Activated T-cell treated with anti-CD3 and anti-CD28 coated beads, Interleukin-2, amount 50 U/mL, for 4 hours (primary cell): ENCODE measurements around the gene HS3ST2. TPM values are rescaled to one million over a fixed set of nuclear protein-coding genes. Genes with fewer than 3 reads are reported as not detected.
"Not testable (repeated sequence)": the region's sequence is repeated elsewhere in the genome, so short reads cannot be mapped to it uniquely, and the experiment has no call there.

Experiments used
- ATAC-seq, 2 donors: fragments of 200-7000 bp; cut with Tn5 transposase; one replicate each; pipeline ENCODE4 v1.10.0; 2021
- DNase-seq: peaks from one replicate; pipeline ENCODE4 v3.0.0-alpha.2; 2020
- H3K27me3 Mint-ChIP-seq: one replicate; pipeline ENCODE4 v1.8.0; 2021; ENCODE audit warnings: low read depth, mixed read lengths
- H3K36me3 Mint-ChIP-seq: one replicate; pipeline ENCODE4 v1.8.0; 2022; ENCODE audit warnings: mixed read lengths; ENCODE audit not compliant: insufficient read depth
- H3K4me1 Mint-ChIP-seq: one replicate; pipeline ENCODE4 v1.8.0; 2021; ENCODE audit warnings: low read depth, mixed read lengths
- H3K4me3 Mint-ChIP-seq: one replicate; pipeline ENCODE4 v1.8.0; 2021; ENCODE audit warnings: mild to moderate bottlenecking, moderate library complexity, mixed read lengths
- H3K9me3 Mint-ChIP-seq: one replicate; pipeline ENCODE4 v1.8.0; 2021; ENCODE audit warnings: mixed read lengths
- total RNA-seq, 3 donors: library from RNA; stranded (reverse); gene quantifications; one replicate each; pipeline ENCODE4 v1.2.1, GENCODE V29; 2021

Gene HS3ST2
- total RNA-seq, 3 donors from 2014 or later: not detected

DNA sequence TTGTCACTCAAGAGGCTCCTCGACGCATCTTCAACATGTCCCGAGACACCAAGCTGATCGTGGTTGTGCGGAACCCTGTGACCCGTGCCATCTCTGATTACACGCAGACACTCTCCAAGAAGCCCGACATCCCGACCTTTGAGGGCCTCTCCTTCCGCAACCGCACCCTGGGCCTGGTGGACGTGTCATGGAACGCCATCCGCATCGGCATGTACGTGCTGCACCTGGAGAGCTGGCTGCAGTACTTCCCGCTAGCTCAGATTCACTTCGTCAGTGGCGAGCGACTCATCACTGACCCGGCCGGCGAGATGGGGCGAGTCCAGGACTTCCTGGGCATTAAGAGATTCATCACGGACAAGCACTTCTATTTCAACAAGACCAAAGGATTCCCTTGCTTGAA is 101.0 kb downstream of the HS3ST2 start:
- H3K36me3 Mint-ChIP-seq: no peaks in the 10 kb centered on the region
- ATAC-seq (no peak), DNase-seq (no peak)
- no peak overlapping the region for H3K4me3 Mint-ChIP-seq
- no peaks in the 10 kb centered on the region for H3K9me3 Mint-ChIP-seq
- peaks cover 5% of the 10 kb centered on the region for H3K27me3 Mint-ChIP-seq
- no peaks in the 10 kb centered on the region for H3K4me1 Mint-ChIP-seq

DNA sequence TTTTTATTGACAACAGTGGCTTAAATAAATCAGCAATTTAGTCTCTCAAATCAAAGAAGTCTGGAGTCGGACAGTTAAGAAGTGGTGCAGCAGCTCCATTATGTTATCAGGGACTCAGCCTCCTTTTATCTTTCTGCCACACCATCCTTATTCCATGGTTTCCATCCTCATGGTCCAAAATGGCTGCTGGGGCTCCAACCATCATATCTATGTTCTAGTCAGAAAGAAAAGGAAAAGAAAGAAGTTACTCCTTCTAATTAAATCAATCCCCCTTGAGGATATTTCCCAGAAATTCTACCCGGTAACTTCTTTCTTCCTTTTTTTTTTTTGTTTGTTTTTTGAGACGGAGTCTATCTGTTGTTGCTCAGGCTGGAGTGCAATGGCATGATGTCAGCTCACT is 109.5 kb downstream of the HS3ST2 start:
- no peaks in the 10 kb centered on the region for H3K4me1 Mint-ChIP-seq
- H3K4me3 Mint-ChIP-seq: no peak overlapping the region
- peaks cover 27% of the 10 kb centered on the region for H3K27me3 Mint-ChIP-seq
- no peaks in the 10 kb centered on the region for H3K9me3 Mint-ChIP-seq
- ATAC-seq: no peak
- no peaks in the 10 kb centered on the region for H3K36me3 Mint-ChIP-seq
- DNase-seq: no peak

DNA sequence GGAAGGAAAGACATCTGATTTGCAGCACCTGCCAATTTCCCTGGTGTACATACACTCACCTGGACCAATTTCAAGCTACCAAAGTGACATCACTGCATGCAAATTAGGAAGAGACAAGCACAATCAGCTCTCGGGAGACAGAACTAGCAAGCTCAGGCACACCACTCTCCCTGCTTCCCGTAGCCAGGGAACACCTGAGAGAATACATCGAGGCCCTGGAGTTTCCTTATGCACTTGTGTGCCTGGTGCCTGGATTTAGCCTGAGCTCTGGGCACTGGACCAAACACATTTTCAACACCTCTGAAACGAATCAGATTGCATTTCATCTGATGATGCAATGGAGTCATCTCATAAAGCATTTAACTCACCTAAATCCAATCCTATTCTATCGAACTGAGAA is 110.5 kb downstream of the HS3ST2 start:
- H3K9me3 Mint-ChIP-seq: no peaks in the 10 kb centered on the region
- DNase-seq (no peak), ATAC-seq (no peak)
- no peak overlapping the region for H3K4me3 Mint-ChIP-seq
- H3K36me3 Mint-ChIP-seq: no peaks in the 10 kb centered on the region
- H3K27me3 Mint-ChIP-seq: peaks cover 22% of the 10 kb centered on the region
- no peaks in the 10 kb centered on the region for H3K4me1 Mint-ChIP-seq

DNA sequence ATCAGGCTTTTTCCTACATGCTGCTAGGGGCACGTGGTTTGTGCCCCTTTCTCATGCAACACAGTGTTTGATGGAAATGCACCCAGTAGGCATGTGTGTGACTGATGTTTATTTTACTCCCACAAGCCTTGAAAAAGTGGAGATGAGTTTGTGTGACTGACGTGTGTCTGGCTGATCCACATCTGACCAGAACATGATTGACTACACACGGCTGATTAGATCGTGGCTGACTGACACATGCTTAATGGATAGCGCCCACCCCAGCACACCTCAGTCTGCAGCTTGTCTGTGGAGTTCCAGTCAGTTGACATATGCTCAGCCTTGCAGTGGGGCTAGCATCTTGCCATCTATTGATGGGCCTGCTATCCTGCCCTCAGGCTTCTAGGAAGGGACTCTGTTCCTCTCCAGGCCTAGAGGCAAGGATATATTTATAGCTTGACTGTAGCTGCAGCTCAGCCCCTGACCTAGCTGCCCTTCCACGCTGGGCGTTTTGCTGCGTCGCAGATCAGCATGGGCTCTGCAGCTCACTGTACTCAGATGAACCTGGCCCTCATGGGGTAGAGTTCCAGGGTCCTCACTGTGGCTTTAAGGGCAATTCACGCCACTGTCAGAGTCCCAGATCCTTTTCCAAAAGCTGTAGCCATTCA is 112.3 kb downstream of the HS3ST2 start:
- Mint-ChIP-seq H3K36me3 (no peaks in the 10 kb centered on the region), H3K27me3 (peaks cover 18% of the 10 kb centered on the region), H3K4me1 (no peaks in the 10 kb centered on the region), H3K4me3 (no peak overlapping the region), H3K9me3 (no peaks in the 10 kb centered on the region)
- ATAC-seq (no peak), DNase-seq (no peak)

DNA sequence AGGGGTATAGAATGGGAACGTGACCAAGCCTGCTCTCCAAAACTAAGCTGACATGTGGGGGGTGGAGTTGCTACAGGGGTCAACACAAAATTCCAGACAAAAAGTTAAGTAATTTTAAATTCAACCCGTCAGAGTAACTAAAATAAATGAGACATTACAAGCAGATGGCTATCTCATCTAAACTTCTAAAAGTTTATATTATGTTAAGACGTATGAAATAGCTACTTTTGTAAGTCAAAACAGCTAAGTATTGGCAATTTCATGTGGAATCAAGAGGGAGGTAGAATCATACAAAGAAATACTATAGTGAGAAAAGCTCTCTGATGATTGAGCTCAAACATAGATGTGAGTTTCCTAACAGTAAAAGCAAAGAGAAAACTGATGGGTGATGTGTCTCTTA is 113.3 kb downstream of the HS3ST2 start:
- Mint-ChIP-seq H3K4me3 (no peak overlapping the region), H3K9me3 (no peaks in the 10 kb centered on the region)
- no peak for ATAC-seq

DNA sequence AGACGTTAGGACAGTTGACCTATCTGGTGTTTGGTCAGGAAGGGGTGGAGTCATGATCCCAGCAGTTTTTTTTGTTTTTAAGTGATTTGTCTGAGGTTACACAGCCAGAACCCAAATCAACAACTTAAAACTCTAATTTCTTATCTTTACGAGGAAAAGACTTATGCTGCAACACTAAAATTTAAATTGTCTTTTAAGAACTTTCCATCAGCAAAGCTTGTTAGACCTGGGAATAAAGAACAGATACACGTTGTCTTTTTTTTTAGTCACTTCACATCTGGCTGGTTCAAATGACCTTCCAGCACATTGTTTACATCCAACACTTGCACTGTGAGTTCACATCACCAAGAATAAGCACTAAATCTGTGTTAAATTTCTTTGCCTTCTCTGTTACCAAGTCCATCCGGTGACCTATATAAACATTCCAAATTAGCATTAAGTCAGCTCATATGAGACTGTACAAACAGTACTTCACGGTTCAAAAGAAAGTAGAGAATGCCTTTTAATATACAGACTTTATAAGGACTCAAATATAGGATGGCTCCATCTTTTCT is 115.0 kb downstream of the HS3ST2 start:
- Mint-ChIP-seq H3K4me1 (no peaks in the 10 kb centered on the region), H3K36me3 (no peaks in the 10 kb centered on the region), H3K27me3 (peaks cover 20% of the 10 kb centered on the region), H3K4me3 (no peak overlapping the region), H3K9me3 (no peaks in the 10 kb centered on the region)
- ATAC-seq (no peak), DNase-seq (no peak)

More for the DNA sequence above, 113.3 kb downstream of the HS3ST2 start:
- no peak for DNase-seq
- H3K36me3 Mint-ChIP-seq: no peaks in the 10 kb centered on the region
- H3K27me3 Mint-ChIP-seq: peaks cover 18% of the 10 kb centered on the region
- H3K4me1 Mint-ChIP-seq: no peaks in the 10 kb centered on the region

DNA sequence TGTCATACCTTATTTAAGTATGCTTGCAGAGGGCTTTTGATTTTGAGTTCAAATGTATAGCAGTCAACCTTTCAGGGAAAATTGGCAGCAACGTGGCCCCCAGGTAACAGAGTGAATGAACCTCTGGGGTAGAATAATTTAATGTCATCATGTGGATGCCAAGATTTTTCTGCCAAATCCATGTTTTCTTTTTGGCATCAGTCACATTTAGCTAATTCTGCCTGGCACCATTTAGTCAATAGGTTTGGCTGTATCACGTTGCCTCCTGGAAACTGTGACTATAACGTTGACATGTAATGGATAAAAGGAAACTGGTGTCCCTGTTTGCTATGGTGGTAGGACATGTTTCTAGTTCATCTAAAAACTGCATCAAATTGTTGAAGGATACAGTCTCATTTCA is 115.5 kb downstream of the HS3ST2 start:
- H3K27me3 Mint-ChIP-seq: peaks cover 20% of the 10 kb centered on the region

DNA sequence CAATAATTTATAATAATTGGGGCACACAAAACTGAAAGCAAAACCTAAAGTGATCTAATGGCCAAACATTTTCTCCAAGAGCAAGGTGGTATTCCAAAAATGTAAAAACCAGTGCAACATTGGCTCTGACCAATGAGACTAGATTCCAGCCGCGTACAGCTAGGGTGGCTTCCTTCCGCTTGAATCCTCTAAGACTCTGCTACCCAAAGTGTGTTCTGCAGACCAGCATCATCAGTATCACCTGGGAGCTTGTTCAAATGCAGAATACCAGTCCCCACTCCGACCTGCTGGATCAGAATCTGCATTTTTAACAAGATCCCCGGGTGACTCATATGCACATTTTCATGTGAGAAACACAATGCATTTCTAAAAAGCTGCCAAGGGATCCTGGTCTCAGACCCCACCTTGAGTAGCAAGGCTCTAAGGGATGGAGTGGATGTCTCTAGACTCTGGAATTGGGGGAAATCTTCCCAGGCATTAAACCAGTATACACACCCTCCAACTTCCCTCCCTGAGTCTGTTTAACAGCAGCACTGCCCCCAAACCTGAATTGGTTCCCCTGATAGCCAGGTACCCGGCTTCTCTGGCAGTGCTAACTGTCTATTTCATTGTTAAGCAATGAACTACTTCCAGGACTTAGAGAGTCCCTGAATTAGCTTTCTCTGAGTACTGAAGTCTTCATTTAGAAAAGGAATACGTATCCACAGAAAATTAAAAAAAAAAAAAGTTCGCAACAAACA is 118.2 kb downstream of the HS3ST2 start:
- no peak overlapping the region for H3K4me3 Mint-ChIP-seq
- no peak for ATAC-seq
- DNase-seq: no peak
- H3K9me3 Mint-ChIP-seq: no peaks in the 10 kb centered on the region
- H3K27me3 Mint-ChIP-seq: peaks cover 22% of the 10 kb centered on the region
- no peaks in the 10 kb centered on the region for H3K4me1 Mint-ChIP-seq
- H3K36me3 Mint-ChIP-seq: no peaks in the 10 kb centered on the region

More for the DNA sequence above, 115.5 kb downstream of the HS3ST2 start:
- DNase-seq (no peak), ATAC-seq (no peak)
- Mint-ChIP-seq H3K9me3 (no peaks in the 10 kb centered on the region), H3K4me3 (no peak overlapping the region), H3K36me3 (no peaks in the 10 kb centered on the region), H3K4me1 (no peaks in the 10 kb centered on the region)

DNA sequence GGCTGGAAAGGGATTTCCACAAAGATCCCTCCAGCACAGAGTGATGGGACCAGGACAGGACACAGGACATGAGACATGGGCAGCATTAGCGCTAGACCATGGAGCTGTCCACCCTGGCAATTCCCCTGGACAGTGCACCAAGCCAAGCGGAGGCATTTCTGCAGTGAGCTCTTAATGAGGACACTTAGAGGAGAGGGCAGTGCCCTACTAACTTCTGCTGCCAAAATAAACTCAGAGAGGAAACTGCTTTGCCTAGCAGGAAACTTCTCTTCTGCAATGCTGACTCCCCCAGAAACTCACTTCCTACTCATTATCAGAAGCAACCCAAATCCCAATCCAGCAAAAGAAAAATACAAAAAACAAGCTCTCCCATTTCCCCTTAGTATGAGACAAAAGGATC is 119.2 kb downstream of the HS3ST2 start:
- H3K4me1 Mint-ChIP-seq: no peaks in the 10 kb centered on the region
- H3K9me3 Mint-ChIP-seq: no peaks in the 10 kb centered on the region
- no peak for DNase-seq
- no peaks in the 10 kb centered on the region for H3K36me3 Mint-ChIP-seq
- H3K4me3 Mint-ChIP-seq: no peak overlapping the region
- no peak for ATAC-seq
- H3K27me3 Mint-ChIP-seq: peaks cover 21% of the 10 kb centered on the region

DNA sequence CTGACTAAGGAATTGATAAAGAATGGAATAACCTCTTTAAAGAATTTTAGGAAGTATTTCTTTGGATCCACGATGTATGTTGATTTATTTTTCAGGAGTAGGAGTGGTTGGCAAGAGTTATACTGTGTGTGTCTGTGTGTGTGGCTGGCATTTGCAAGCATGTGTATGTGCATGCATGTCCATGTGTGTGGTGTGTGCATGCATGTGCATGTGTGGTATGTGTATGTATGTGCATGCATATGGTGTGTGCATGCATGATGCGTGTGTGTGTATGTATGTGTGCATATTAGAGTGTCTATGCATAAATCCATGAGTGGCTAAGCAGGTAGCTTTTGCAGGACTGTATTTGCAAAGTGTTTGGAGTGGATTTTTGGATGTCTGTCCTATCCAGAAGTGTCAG is 120.8 kb downstream of the HS3ST2 start:
- H3K4me3 Mint-ChIP-seq: no peak overlapping the region
- H3K4me1 Mint-ChIP-seq: no peaks in the 10 kb centered on the region
- ATAC-seq (no peak), DNase-seq (no peak)
- no peaks in the 10 kb centered on the region for H3K9me3 Mint-ChIP-seq
- H3K27me3 Mint-ChIP-seq: peaks cover 23% of the 10 kb centered on the region
- H3K36me3 Mint-ChIP-seq: no peaks in the 10 kb centered on the region

DNA sequence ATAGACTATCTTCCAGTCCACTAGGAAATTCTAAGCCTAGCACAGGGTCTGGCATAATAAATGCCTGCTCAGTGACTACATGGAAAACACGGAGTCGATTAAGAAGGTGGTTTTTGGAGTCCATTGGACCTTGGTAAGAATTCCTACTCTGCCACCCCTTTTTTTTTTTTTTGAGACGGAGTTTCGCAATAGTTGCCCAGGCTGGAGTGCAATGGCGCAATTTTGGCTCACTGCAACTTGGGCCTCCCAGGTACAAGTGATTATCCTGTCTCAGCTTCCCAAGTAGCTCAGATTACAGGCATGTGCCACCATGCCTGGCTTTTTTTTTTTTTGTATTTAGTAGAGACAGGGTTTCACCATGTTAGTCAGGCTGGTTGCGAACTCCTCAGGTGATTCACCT is 123.2 kb downstream of the HS3ST2 start:
- no peaks in the 10 kb centered on the region for H3K36me3 Mint-ChIP-seq
- H3K9me3 Mint-ChIP-seq: no peaks in the 10 kb centered on the region
- no peak for ATAC-seq
- H3K4me1 Mint-ChIP-seq: no peaks in the 10 kb centered on the region
- H3K4me3 Mint-ChIP-seq: no peak overlapping the region
- peaks cover 28% of the 10 kb centered on the region for H3K27me3 Mint-ChIP-seq
- DNase-seq: no peak

DNA sequence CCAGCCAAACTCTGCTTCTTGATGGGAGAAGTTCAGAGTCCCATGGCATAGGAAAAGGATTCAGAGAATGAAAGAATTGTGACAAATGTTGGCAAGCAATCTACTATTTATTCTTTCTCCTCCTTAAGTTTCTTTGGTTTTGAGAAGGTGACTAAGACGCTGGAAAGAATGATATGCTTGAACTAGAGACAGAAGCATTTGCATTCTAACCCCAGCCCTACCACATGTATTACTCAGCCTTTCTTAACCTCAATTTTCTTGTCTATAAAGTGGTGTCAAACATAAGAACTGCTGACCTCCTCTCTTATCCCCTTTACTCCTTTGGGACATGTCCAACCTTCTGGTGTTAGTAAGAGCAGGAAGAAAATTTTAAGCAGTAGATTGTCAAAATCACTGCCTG is 124.7 kb downstream of the HS3ST2 start:
- H3K36me3 Mint-ChIP-seq: no peaks in the 10 kb centered on the region
- H3K4me1 Mint-ChIP-seq: no peaks in the 10 kb centered on the region
- H3K9me3 Mint-ChIP-seq: no peaks in the 10 kb centered on the region
- ATAC-seq: no peak
- H3K4me3 Mint-ChIP-seq: no peak overlapping the region
- H3K27me3 Mint-ChIP-seq: peaks cover 24% of the 10 kb centered on the region
- DNase-seq: no peak

DNA sequence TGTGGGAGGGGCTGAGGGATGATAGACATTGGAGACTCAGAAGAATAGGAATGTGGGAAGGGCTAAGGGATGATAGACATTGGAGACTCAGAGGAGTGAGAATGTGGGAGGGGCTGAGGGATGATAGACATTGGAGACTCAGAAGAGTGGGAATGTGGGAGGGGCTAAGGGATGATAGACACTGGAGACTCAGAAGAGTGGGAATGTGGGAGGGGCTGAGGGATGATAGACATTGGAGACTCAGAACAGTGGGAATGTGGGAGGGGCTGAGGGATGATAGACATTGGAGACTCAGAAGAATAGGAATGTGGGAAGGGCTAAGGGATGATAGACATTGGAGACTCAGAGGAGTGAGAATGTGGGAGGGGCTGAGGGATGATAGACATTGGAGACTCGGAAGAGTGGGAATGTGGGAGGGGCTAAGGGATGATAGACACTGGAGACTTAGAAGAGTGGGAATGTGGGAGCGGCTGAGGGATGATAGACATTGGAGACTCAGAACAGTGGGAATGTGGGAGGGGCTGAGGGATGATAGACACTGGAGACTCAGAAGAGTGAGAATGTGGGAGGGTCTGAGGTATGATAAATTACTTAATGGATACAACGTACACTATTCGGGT is 125.9 kb downstream of the HS3ST2 start:
- H3K9me3 Mint-ChIP-seq, ATAC-seq, H3K4me1 Mint-ChIP-seq, DNase-seq, H3K36me3 Mint-ChIP-seq, H3K4me3 Mint-ChIP-seq: not testable (repeated sequence)
- H3K27me3 Mint-ChIP-seq: peaks cover 29% of the 10 kb centered on the region

DNA sequence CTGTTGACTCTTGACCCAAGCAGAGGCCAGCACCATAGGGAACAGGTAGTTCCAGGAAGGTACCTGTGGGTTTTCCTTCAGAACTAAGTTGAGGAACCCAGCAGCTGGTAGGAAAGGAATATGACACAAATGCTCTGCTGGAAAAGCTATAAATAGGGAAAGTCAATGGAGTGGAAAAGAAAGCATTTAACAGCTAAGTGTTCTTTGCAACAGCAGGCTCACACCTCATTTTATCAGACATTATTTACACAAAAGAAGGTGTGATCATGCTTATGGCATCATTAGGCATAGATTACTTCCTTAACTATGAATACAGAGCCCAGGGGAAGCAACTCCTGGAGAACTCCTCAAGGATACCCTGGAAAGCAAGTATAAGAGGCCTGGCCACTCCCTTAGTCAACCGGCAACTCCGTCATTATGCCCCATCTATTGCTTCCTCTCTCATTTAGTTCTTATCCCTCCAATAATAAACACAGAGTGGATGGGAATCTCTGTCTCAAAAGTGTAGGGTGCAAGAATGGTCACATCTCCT is 128.1 kb downstream of the HS3ST2 start:
- peaks cover 31% of the 10 kb centered on the region for H3K27me3 Mint-ChIP-seq
- H3K36me3 Mint-ChIP-seq: no peaks in the 10 kb centered on the region
- ATAC-seq: no peak
- no peak for DNase-seq
- H3K9me3 Mint-ChIP-seq: no peaks in the 10 kb centered on the region
- no peak overlapping the region for H3K4me3 Mint-ChIP-seq
- no peaks in the 10 kb centered on the region for H3K4me1 Mint-ChIP-seq
